Subcutaneous abdominal adipose tissue (tissue), 5 donors: Measurements from ENCODE around the gene MLPH.
A peak's percentile ranks its signal among the peaks of the same experiment; 100 is the strongest.

ENCODE experiments used
- H3K27ac ChIP-seq: one replicate; pipeline ENCODE4 v1.7.0; 2013; ENCODE audit warnings: low read depth, mild to moderate bottlenecking, inconsistent platforms, low read length, moderate library complexity
- H3K27me3 ChIP-seq, 5 donors: one replicate each; pipeline ENCODE4 v1.7.0; 2013; ENCODE audit warnings: low read length in 5 of 5, inconsistent platforms in 1 of 5; ENCODE audit not compliant: control insufficient read depth in 5 of 5, insufficient read depth in 4 of 5
- H3K36me3 ChIP-seq, 5 donors: one replicate each; pipeline ENCODE4 v1.7.0; 2013; ENCODE audit warnings: low read length in 5 of 5; ENCODE audit not compliant: control insufficient read depth in 5 of 5, insufficient read depth in 5 of 5
- H3K4me1 ChIP-seq, 5 donors: one replicate each; pipeline ENCODE4 v1.7.0; 2013; ENCODE audit warnings: low read length in 5 of 5, mild to moderate bottlenecking in 3 of 5, moderate library complexity in 1 of 5; ENCODE audit not compliant: control insufficient read depth in 5 of 5, insufficient read depth in 5 of 5
- H3K4me3 ChIP-seq, 5 donors: one replicate each; pipeline ENCODE4 v1.7.0; 2013; ENCODE audit warnings: low read length in 5 of 5, low read depth in 1 of 5
- H3K9ac ChIP-seq, 5 donors: one replicate each; pipeline ENCODE4 v1.7.0; 2013; ENCODE audit warnings: low read length in 5 of 5, mild to moderate bottlenecking in 4 of 5, moderate library complexity in 3 of 5
- H3K9me3 ChIP-seq, 5 donors: one replicate each; pipeline ENCODE4 v1.7.0; 2013; ENCODE audit warnings: low read length in 5 of 5; ENCODE audit not compliant: control insufficient read depth in 5 of 5
- donor health status: healthy.
- donor health status: healthy.
- donor health status: healthy.
- donor health status: healthy.
- donor health status: healthy.

Gene MLPH

GRCh38 chr2:237507512-237507911 is 20.5 kb downstream of the MLPH start:
- Histone ChIP-seq H3K4me3 (no peak overlapping the region), H3K4me1 (peaks cover 0 to 17% (median 5%) of the 10 kb centered on the region in 5 donors), H3K9me3 (no peaks in the 10 kb centered on the region), H3K27ac (no peak overlapping the region), H3K9ac (no peak overlapping the region), H3K36me3 (no peaks in the 10 kb centered on the region), H3K27me3 (peaks cover 0 to under 1% (median 0%) of the 10 kb centered on the region in 5 donors)

GRCh38 chr2:237508361-237508760 is 21.3 kb downstream of the MLPH start:
- Histone ChIP-seq H3K4me1 (peaks cover 0 to 19% (median 7%) of the 10 kb centered on the region in 5 donors), H3K4me3 (no peak overlapping the region), H3K36me3 (no peaks in the 10 kb centered on the region), H3K27ac (no peak overlapping the region), H3K27me3 (no peaks in the 10 kb centered on the region), H3K9ac (no peak overlapping the region), H3K9me3 (no peaks in the 10 kb centered on the region)

GRCh38 chr2:237509151-237509550 is 22.1 kb downstream of the MLPH start:
- Histone ChIP-seq H3K9me3 (no peaks in the 10 kb centered on the region), H3K4me3 (no peak overlapping the region), H3K27ac (no peak overlapping the region), H3K9ac (no peak overlapping the region), H3K27me3 (no peaks in the 10 kb centered on the region), H3K4me1 (peaks cover 0 to 19% (median 7%) of the 10 kb centered on the region in 5 donors), H3K36me3 (no peaks in the 10 kb centered on the region)

- H3K9me3 ChIP-seq, result no peaks in the 10 kb centered on the region
- H3K27ac ChIP-seq, result no peak overlapping the region
- no peaks in the 10 kb centered on the region for H3K27me3 ChIP-seq
- no peak overlapping the region for H3K4me3 ChIP-seq
- H3K4me1 ChIP-seq, result peaks cover 0 to 19% (median 7%) of the 10 kb centered on the region in 5 donors
- H3K36me3 ChIP-seq, result no peaks in the 10 kb centered on the region
- H3K9ac ChIP-seq, result no peak overlapping the region
Observed at GRCh38 chr2:237509905-237510304, 22.9 kb downstream of the MLPH start.

GRCh38 chr2:237510502-237511217 is 23.6 kb downstream of the MLPH start:
- no peak overlapping the region for H3K27ac ChIP-seq
- no peak overlapping the region for H3K9ac ChIP-seq

GRCh38 chr2:237511433-237511832 is 24.4 kb downstream of the MLPH start:
- no peaks in the 10 kb centered on the region for H3K9me3 ChIP-seq
- H3K4me1 ChIP-seq, result peaks cover 0 to 13% (median 7%) of the 10 kb centered on the region in 5 donors
- no peaks in the 10 kb centered on the region for H3K27me3 ChIP-seq
- H3K27ac ChIP-seq, result no peak overlapping the region
- no peaks in the 10 kb centered on the region for H3K36me3 ChIP-seq
- H3K4me3 ChIP-seq, result no peak overlapping the region
- no peak overlapping the region for H3K9ac ChIP-seq

More at GRCh38 chr2:237510502-237511217, 23.6 kb downstream of the MLPH start:
- H3K27me3 ChIP-seq, result no peaks in the 10 kb centered on the region
- no peaks in the 10 kb centered on the region for H3K9me3 ChIP-seq
- no peak overlapping the region for H3K4me3 ChIP-seq
- H3K4me1 ChIP-seq, result peaks cover 0 to 15% (median 7%) of the 10 kb centered on the region in 5 donors
- no peaks in the 10 kb centered on the region for H3K36me3 ChIP-seq

GRCh38 chr2:237511885-237512405 is 24.9 kb downstream of the MLPH start:
- Histone ChIP-seq H3K27me3 (no peaks in the 10 kb centered on the region), H3K36me3 (no peaks in the 10 kb centered on the region), H3K27ac (no peak overlapping the region), H3K9ac (no peak overlapping the region), H3K4me3 (no peak overlapping the region), H3K4me1 (peaks cover 0 to 13% (median 7%) of the 10 kb centered on the region in 5 donors), H3K9me3 (no peaks in the 10 kb centered on the region)

GRCh38 chr2:237512774-237513466 is 25.9 kb downstream of the MLPH start:
- no peak overlapping the region for H3K27ac ChIP-seq
- H3K4me3 ChIP-seq, result no peak overlapping the region
- no peaks in the 10 kb centered on the region for H3K9me3 ChIP-seq
- no peaks in the 10 kb centered on the region for H3K36me3 ChIP-seq
- H3K4me1 ChIP-seq, result peaks cover 0 to 13% (median 7%) of the 10 kb centered on the region in 5 donors
- H3K9ac ChIP-seq, result peak overlapping the region in 1 of 5 donors; percentile 13
- H3K27me3 ChIP-seq, result no peaks in the 10 kb centered on the region

GRCh38 chr2:237513693-237514092 is 26.6 kb downstream of the MLPH start:
- Histone ChIP-seq H3K9ac (no peak overlapping the region), H3K27me3 (no peaks in the 10 kb centered on the region), H3K9me3 (no peaks in the 10 kb centered on the region), H3K27ac (no peak overlapping the region), H3K4me3 (no peak overlapping the region), H3K36me3 (no peaks in the 10 kb centered on the region), H3K4me1 (peaks cover 0 to 13% (median 7%) of the 10 kb centered on the region in 5 donors)

- Histone ChIP-seq H3K27me3 (no peaks in the 10 kb centered on the region), H3K4me1 (peaks cover 0 to 12% (median 6%) of the 10 kb centered on the region in 5 donors), H3K9me3 (no peaks in the 10 kb centered on the region), H3K9ac (no peak overlapping the region), H3K4me3 (no peak overlapping the region), H3K27ac (no peak overlapping the region), H3K36me3 (no peaks in the 10 kb centered on the region)
Observed at GRCh38 chr2:237514474-237515130, 27.6 kb downstream of the MLPH start.
